ENCODE measurements around the gene CCDC121. TPM values are rescaled to one million over a fixed set of nuclear protein-coding genes. Genes with fewer than 3 reads are reported as not detected.
"Not testable (repeated sequence)": the region's sequence is repeated elsewhere in the genome, so short reads cannot be mapped to it uniquely, and the experiment has no call there.

CCDC121 gene
- total and polyA plus RNA-seq, 7 donors = 0.98 to 10.3 (median 2.5) TPM

- no peak for ATAC-seq
These were observed 9.9 kb upstream of the CCDC121 start for GRCh38 chr2:27638709-27639108.

GRCh38 chr2:27638037-27638637 is 9.3 kb upstream of the CCDC121 start:
- H3K9me3 ChIP-seq = no peaks in the 10 kb centered on the region
- no peaks in the 10 kb centered on the region for H3K27me3 ChIP-seq (ENCODE audit: insufficient read depth in 3 of 3, low read length in 2 of 3)
- DNase-seq (no peak), ATAC-seq (no peak)
- no peak for TF ChIP-seq CTCF (IDR thresholded peaks at IDR 0.05)
- intact Hi-C loops (cut with DNase I) = no loop called here
- H3K27ac ChIP-seq = no peak overlapping the region
- 93 to 95% (median 94%) methylated on average over 3 of the region's 3 CpGs for WGBS, 3 donors
- no peak overlapping the region for H3K4me3 ChIP-seq
- H3K4me1 ChIP-seq = no peaks in the 10 kb centered on the region
- H3K36me3 ChIP-seq (ENCODE audit: insufficient read depth in 1 of 2, low read depth in 1 of 2) = peaks cover 12 to 99% of the 10 kb centered on the region in 2 donors

More at GRCh38 chr2:27638709-27639108, 9.9 kb upstream of the CCDC121 start:
- Histone ChIP-seq H3K4me3 (no peak overlapping the region), H3K36me3 (ENCODE audit: insufficient read depth in 1 of 2, low read depth in 1 of 2) (peaks cover 12 to 99% of the 10 kb centered on the region in 2 donors), H3K9me3 (no peaks in the 10 kb centered on the region), H3K27ac (no peak overlapping the region), H3K4me1 (no peaks in the 10 kb centered on the region), H3K27me3 (ENCODE audit: insufficient read depth in 3 of 3, low read length in 2 of 3) (no peaks in the 10 kb centered on the region)
- intact Hi-C loops (cut with DNase I) = no loop called here
- no peak for TF ChIP-seq CTCF (IDR thresholded peaks at IDR 0.05)
- DNase-seq = no peak
- 54 to 75% (median 55%) methylated on average over 3 of the region's 3 CpGs for whole genome bisulfite sequencing, 3 donors

- H3K27me3 ChIP-seq (ENCODE audit: insufficient read depth in 3 of 3, low read length in 2 of 3) = no peaks in the 10 kb centered on the region
- H3K36me3 ChIP-seq (ENCODE audit: insufficient read depth in 1 of 2, low read depth in 1 of 2) = peaks cover 12 to 100% of the 10 kb centered on the region in 2 donors
- H3K9me3 ChIP-seq = no peaks in the 10 kb centered on the region
- intact Hi-C loops (cut with DNase I) = no loop called here
- DNase-seq = no peak
- no peak overlapping the region for H3K27ac ChIP-seq
- TF ChIP-seq CTCF (IDR thresholded peaks at IDR 0.05) = no peak
- H3K4me1 ChIP-seq = no peaks in the 10 kb centered on the region
- H3K4me3 ChIP-seq = no peak overlapping the region
- no peak for ATAC-seq
- 88 to 90% (median 90%) methylated on average over 5 of the region's 5 CpGs for WGBS, 3 donors
These were observed 8.0 kb upstream of the CCDC121 start for GRCh38 chr2:27636766-27637165.

- intact Hi-C loops (cut with DNase I) = no loop called here
- TF ChIP-seq CTCF (IDR thresholded peaks at IDR 0.05) = no peak
- peaks cover 14 to 96% of the 10 kb centered on the region in 2 donors for H3K36me3 ChIP-seq (ENCODE audit: insufficient read depth in 1 of 2, low read depth in 1 of 2)
- no peaks in the 10 kb centered on the region for H3K27me3 ChIP-seq (ENCODE audit: insufficient read depth in 3 of 3, low read length in 2 of 3)
- DNase-seq (no peak), ATAC-seq (no peak)
- no peak overlapping the region for H3K27ac ChIP-seq
- no peak overlapping the region for H3K4me3 ChIP-seq
- no peaks in the 10 kb centered on the region for H3K9me3 ChIP-seq
- peaks cover 6% of the 10 kb centered on the region for H3K4me1 ChIP-seq
- 90 to 96% (median 94%) methylated on average over 2 of the region's 2 CpGs for WGBS, 3 donors
These were observed 5.5 kb upstream of the CCDC121 start for GRCh38 chr2:27634291-27634690.

- H3K4me3 ChIP-seq; DNase-seq; H3K27ac ChIP-seq; H3K9me3 ChIP-seq; H3K27me3 ChIP-seq (ENCODE audit: insufficient read depth in 3 of 3, low read length in 2 of 3); ATAC-seq; intact Hi-C loops (cut with DNase I); H3K4me1 ChIP-seq: not testable (repeated sequence)
- peaks cover 8 to 56% of the 10 kb centered on the region in 2 donors for H3K36me3 ChIP-seq (ENCODE audit: insufficient read depth in 1 of 2, low read depth in 1 of 2)
- 89 to 98% (median 97%) methylated on average over 2 of the region's 2 CpGs for WGBS, 3 donors
These were observed 1.4 kb upstream of the CCDC121 start for GRCh38 chr2:27630257-27630656.

Data from psoas muscle (tissue), 8 donors.